Measurements from ENCODE around the gene KCTD15.

KCTD15 gene

DNA sequence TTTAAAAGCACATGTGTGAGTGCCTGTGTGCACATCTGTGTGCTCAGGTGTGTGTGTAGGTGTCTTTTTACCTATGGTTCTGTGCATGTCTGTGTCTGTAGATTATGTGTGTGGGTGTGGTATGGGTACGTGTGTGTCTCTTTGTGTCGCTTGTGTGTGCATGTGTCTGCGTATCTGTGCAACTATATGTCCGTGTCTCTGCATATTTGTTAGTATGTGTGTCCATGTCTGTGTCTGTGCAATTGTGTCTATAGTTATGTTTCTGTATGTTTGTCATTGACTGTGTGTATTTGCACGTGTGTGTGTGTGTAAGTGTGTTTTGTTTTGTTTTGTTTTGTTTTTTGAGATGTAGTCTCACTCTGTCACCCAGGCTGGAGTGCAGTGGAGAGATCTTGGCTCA lies 7.3 kb upstream of the KCTD15 start:
- no peak for DNase-seq
- intact Hi-C loops (cut with DNase I): no loop called here

DNA sequence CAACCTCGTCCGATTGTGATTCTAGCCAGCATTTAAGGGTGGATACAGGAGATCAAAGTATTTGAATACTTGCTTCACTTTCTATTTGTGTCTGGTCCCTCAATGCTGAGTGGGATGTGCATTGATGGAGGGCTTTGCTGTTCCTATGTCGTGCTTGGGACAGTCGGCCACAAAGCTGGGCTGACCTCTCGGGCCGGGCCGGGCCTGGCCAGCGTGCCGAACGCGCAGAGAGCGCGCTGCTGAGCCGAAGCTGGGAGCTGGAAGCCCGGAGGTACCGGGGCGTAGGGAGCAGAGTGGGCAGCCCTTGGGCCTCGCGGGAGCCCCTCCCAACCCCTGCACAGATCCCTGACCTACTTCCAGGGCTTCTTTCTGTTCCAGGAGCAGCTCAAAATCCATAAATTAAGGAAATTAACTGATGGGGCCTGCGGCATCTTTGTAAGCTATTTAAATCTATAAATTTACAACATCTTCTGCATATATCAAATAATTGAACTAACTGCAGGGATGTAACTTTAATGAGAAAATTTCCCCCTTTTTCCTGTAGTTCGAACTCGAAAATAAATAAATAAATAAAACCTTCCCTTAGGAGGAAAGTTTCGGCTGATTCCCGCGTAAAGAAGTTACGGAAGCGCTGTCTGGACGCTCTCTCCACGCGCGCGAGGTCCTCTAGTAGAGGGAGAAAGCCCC lies 1.8 kb upstream of the KCTD15 start:
- peak in 1 of 10 donors; percentile 70 for DNase-seq
- intact Hi-C loops (cut with DNase I): no loop called here

DNA sequence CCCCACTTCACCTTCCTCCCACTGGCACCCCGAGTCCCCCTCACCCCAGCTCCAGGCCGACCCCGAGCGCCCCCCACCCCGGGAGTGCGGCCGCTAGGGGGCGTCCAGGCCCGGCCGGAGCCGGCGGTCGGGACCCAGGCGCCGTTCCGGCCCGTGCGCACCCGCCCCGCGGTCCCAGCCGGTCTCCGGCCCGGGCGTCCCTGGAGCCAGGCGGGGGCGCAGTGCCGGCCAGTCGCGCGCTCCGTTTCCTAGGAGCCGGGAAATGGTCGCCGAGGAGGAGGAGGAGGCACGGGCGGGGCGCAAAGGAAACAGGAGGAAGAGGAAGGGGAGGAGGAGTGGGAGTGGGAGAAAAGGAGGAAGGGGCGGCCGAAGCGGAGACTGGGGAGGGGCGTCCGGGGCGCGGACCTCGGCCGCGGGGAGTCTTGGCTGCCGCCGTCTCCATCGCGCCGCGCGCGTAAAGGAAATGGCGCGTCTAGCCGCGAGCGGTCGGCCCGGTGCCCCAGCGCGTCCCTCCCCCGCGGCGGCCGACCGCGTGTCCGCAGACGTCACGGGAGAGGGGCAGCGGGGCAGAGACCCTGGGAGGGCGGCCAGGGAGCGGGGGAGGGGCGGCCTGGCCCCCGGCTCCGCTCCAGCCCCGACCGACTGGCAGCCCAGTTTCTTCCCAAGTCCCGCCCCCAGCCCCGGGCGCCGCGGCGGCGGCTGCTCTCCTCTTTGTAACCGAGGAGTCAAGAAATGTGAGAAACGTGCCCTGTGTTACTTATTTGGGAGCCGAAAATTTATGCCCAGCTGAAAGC lies 1.1 kb upstream of the KCTD15 start:
- peak; percentile 27 to 94 (median 66) for DNase-seq
- intact Hi-C loops (cut with DNase I): no loop called here

DNA sequence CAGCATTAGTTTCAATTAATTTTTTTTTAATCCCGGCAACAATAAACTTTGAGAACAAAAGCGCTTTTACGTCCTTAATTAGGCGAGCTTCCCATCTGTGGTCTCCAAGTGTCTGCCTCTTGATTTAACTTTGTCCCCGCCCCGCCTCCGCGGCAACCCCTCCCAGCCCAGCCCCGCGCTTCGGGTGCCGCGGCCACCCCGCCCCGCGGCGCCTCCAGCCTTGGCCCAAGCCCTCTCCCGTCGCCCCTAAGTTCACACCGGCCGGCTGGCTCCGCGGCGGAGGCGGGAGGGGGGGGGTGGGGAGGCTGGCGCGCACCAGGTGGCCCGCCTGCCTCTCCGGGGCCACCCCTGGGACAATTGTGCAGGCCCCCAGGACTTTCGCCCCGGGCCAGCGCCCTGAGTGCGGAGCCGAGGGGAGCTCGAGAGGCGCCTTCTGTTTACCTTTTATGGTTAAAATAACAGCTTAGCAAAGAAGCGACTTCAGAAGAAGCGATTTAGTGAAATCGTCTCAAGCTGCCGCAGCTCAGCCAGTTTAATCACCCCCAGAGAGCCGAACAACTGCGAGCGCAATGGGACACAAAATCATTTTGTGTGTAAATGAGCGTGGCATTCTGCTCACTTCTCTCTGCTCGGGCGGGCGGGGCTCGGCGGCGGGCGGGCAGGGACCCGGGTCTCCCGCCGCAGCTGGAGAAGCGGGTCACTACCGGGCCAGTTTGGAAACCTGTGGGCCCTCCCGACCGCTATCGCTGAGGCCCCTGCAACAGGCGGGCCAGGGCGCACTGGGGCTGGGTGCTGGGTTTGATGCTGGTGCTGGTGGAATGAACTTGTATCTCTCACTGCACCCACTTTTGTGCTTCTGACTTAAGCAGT lies 1.4 kb downstream of the KCTD15 start:
- DNase-seq: peak in 3 of 10 donors; percentile 67 to 79 (median 79)
- intact Hi-C loops (cut with DNase I): no loop called here

DNA sequence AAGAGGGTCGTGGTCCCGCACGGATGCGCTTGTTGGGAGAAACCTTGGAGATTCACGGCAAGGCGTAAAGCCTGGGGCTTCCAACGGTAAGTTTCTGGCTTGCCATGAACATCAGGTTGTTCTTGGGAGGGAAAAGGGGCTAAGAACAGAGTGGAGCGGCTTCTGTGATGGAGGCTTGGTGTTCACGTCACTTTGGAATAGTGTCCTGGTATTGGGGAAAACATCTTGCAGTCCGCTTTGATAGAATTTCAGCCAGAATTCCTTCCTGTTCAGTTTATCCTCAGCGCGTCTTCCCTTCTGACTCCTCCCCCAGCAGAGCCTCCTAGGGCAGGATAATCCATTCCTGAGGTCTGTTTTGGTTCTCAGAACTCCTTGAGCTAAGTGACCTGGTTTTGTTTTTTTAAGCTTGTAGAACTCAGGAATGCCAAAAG lies 2.0 kb downstream of the KCTD15 start:
- intact Hi-C loops (cut with DNase I): no loop called here
- no peak for DNase-seq

DNA sequence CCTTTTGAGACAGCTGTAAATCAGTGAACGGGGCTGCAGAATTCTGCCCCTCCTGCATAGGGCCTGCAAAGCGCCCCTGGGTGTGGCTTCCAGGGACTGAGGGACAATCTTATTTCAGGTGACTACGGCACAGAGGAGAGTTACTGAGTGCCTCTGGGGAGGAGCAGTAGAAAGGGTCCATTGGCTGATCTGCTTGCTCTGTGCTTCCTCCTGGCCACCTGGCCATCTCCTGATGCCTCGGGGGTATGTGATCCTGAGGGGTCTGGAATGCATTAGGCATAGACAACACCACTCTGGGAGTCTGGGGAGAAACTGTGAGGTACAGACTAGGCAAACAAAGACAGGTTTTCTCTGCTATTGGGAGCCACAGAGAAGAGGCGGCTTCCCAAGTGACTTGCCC lies 2.8 kb downstream of the KCTD15 start:
- intact Hi-C loops (cut with DNase I): no loop called here

DNA sequence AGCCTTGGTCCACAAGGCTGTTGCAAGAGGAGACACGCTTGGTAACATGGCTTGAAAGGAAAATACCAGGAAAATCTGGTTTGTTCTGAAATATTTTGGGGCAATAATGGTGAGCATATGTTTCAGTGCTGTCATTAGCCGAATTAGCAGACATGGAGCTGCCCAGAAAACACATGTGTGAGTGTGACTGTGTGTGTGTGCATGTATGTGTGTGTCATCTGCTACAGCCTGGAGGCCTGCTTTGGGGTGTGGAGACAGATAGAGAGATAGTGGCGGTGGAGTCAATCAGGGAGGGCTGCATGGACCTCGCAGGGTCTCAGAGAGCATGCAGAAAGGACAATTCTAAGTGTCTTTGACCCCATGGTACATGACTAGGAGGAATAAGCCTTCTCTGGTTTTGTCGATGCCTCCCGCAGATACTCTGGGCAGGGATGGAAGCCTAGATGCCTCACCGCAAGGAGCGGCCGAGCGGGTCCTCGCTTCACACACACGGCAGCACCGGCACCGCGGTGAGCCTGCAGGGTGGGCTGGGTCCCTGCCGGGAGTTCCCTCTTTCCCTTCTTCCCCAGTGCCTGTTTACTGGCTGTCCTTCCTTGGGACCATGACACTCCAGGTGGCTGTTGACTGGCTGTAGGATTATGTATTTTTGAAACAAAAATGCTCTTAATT lies 3.5 kb downstream of the KCTD15 start:
- intact Hi-C loops (cut with DNase I): no loop called here

More for the DNA sequence above, 2.8 kb downstream of the KCTD15 start:
- DNase-seq: peak in 2 of 10 donors; percentile 11 to 25

DNA sequence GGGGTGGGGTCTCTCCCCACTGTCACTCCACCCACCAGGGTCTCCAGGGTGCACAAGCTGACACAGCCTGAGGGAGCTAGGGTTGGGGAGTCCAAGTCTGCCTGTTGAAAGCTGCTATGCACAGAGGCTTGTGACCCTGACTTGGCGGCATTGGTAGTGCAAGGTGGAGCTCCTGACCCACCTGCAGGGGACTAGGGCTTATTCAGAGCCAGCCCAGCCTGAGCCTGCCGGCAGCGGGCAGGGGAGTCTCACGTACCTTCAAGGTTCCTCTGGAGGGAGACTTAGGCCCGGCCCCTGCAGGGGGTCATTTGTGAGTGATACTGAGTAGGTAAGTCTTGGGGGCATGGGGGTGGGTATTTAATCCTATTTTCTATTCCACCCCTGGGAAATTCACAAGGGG lies 4.7 kb downstream of the KCTD15 start:
- peak in 3 of 10 donors; percentile 50 to 76 (median 52) for DNase-seq
- intact Hi-C loops (cut with DNase I): no loop called here

More for the DNA sequence above, 3.5 kb downstream of the KCTD15 start:
- peak in 3 of 10 donors; percentile 62 to 78 (median 64) for DNase-seq

DNA sequence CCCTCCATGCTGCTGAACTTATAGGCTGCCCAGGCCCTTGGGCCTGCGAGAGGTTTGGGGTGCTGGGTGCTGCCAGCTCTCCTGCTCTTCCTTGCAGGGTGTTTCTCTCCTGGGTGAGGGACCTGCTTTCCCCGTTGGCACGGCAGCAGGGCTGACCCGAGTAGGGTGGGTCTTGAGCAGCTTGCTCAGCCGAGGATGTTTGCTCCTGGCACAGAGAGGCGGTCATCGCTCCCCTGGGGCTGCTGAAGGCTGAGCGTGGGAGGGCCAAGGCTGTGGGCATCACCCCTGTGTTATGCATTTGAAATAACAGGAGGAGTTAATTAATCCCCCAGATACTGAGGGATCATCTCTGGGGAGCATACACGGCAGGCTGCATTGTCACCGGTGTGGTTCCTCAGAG lies 5.3 kb downstream of the KCTD15 start:
- intact Hi-C loops (cut with DNase I): no loop called here
- DNase-seq: peak in 3 of 10 donors; percentile 30 to 76 (median 68)

DNA sequence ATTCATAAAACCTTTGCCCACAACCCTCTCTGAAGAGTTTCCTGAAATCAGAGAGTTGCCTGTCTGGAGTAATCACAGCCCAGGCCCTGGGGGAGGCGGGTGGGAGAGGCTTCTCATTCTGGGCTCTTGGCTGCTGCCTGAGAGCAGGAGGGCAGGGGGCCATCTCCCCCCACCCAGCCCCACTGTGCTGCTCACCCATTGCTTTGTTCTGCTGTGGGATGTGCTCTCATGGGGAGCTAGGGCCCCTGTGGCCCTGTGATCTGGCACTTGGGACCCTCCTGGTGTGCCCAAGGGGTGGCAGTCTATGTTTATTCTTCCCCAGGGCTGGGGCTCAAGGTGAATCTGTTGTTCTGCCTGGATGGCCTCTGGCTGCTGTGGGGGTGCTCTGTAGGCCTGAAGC lies 6.1 kb downstream of the KCTD15 start:
- intact Hi-C loops (cut with DNase I): no loop called here
- peak in 3 of 10 donors; percentile 50 to 63 (median 57) for DNase-seq

DNA sequence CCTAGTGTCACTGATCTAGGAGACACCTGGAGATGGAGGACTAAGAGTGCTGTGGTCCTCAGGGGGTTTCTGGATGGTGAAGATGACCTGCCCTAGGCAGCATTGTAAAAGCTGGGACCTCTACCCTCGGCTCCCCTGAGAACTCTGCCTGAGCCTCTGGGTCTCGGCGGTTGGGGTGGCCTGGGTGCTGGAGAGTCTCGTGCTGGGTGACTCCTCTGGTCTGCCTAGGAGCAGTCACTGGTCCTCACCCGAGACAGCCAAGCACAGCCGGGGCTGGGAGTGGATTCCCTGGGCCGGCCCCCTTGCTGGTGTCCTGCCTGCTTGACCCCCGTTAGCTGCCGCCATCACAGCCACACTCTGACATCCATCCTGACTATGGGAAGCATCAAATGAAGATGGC lies 6.7 kb downstream of the KCTD15 start:
- intact Hi-C loops (cut with DNase I): no loop called here
- peak in 2 of 10 donors; percentile 64 to 67 for DNase-seq

DNA sequence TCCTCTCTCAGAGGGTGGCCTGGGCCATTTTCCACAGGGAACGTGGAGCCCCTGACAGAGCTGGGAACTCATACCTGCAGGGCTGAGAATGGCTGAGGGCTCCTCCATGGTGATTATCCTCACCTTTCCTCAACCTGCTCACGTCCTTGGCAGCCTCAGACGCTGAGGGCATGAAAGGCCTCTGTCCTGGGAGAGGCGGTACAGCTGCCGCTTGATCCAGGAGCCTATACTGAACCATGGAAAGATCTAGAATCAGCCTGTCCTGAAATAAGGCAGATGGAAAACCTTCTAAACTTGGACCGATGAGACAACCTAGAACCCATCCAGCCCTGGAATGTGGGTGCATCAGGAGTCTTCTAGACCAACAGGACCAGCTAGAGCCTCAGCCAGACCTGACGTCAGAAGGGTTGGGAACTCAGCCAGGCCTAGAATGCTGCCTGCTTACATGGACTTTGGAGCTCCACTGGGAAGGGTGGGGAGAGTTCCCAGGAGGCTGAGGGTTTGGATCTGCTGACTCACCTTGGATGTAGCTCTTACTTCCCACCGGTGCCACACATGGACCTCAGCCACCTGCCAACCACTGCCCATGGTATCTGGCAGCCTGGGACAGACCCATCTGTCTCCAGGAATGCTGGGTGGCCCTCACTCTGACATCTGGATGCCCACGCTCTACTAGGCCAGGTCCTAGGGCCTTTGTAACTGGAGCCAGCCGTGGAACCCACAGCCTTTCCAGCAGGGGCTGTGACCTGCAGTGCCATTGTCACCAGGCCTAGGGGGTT lies 7.5 kb downstream of the KCTD15 start:
- DNase-seq: peak in 4 of 10 donors; percentile 27 to 87 (median 74)
- intact Hi-C loops (cut with DNase I): no loop called here

DNA sequence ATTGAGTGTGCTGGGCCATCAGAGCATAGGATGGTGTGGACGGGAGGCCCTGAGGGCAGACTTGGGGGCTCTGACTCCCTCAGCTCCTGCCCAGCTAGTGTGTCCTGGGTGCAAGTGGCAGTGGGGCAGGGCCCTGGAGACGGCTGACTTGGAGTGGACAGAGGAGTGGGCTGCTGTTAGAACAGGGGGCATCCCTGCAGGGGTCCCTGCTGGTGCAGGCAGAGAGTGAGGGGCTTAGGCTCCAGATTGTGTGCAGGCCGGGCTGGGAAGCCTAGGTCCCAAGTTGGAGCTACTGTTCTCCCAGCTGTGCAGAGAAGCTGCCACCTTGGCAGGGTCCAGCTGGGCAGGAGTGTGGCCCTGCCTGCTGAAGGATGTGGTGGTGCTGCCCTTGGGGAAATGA lies 8.6 kb downstream of the KCTD15 start:
- intact Hi-C loops (cut with DNase I): no loop called here
- peak in 3 of 10 donors; percentile 27 to 73 (median 36) for DNase-seq

DNA sequence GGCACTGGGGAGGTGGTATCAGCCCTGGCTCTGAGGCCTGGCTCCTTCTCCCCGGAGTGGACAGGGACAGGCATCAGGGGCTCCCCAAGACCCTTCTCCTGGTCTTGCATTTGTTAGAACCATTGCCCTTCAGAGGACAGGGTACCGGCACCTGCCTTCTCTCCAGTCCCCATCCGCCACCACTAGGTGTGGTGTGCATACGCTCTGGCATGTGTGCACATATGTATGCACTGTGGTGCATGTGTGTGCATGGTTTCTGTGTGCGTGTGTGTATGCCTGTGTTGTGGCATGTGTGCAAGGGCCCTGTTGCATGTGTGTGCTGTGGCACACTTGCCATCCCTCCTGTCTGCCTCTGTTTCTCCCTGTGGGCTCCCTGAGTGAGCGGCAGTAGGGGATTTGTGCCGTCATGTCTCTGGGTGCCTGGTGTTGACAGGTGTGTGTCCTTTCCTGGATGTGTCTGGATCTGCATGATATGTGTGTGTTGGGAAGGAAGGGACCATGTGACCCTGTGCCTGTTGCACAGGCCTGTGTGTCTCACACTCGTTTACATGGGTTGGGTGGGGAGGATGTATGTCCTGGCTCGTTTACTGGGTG lies 9.3 kb downstream of the KCTD15 start:
- intact Hi-C loops (cut with DNase I): no loop called here
- peak in 1 of 10 donors; percentile 76 for DNase-seq

DNA sequence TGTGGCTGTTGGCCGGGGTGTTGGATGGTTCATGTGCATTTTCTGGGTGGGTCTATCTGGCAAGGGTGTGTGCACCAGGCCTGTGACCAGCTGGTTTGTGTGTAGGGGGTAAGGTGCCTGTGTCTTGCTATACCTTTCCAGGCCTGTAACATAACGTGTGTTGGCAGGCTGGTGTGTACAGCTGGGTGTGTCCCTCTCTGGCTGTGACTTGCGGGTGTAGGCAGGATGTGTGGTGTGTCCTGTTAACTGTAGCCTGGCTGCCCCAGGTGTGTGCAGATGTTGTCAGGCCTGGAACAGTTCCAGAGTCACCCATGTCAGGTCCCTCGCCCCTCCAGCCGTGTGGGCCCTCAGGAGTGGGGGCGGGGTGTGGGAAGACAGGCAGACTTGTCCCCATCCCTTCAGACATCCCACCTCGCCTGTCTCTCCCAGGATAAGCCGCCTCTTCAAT lies 9.8 kb downstream of the KCTD15 start:
- peak in 2 of 10 donors; percentile 39 to 45 for DNase-seq
- intact Hi-C loops (cut with DNase I): no loop called here

DNA sequence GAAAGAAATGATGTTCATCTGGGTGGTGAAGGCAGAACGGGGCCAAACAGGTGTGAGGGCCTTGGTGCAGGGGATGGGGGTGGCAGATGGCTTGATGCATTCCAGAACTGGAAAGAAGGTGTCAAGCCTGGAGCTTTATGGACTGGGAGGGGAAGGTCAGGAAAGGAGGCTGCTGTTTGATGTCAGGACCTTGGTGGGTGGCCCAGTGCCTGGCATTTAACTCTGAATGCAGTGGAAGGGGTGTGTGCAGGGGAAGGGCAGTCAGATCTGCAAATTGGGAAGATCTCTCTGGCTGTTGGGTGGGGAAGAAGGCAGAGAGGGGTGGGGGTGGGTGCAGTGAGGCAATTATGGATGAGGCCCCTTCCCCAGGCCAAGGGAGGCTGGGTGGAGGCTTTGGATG lies 11.7 kb downstream of the KCTD15 start:
- peak in 1 of 10 donors; percentile 23 for DNase-seq
- intact Hi-C loops (cut with DNase I): no loop called here

DNA sequence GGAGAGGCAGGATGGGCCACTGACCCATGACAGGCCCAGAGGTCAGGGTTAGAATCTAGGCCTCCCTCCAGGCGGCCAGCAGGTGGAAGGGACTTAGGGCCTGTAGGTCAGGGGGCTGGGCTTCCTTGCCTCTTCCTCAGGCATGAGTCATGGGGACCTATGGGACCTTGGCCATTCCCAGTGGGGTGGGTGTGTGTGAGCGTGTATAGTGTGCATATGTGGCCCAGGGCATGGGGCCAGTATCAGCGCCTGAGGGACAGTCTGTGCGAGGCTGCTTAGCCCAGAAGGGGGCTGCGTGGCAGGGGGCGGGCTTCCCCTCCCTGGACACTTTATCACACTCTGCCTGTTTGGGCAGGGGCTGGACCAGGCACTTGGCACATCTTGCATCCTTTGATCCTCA lies 13.3 kb downstream of the KCTD15 start:
- intact Hi-C loops (cut with DNase I): no loop called here

DNA sequence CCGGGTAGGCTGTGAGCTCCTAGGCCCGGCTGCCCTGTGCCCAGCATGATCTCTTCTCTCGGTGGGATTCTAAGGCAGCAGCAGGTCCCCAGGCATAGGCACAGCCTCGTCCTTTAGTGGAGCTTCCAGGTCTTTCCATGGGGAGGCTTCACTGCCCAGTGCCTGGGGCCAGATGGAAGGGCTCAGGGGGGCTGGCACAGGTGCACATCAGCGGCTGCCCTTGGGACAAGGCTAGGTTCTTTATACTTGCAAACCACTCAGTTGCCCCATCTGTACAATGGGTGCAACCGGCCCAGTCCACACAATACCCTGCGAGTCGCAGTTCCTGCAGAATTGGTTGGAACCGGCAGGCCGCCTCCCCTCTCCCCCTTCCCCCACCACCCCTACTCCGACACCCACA lies 14.2 kb downstream of the KCTD15 start:
- intact Hi-C loops (cut with DNase I): no loop called here
- DNase-seq: peak in 2 of 10 donors; percentile 4 to 29

More for the DNA sequence above, 13.3 kb downstream of the KCTD15 start:
- peak in 2 of 10 donors; percentile 53 to 76 for DNase-seq

DNA sequence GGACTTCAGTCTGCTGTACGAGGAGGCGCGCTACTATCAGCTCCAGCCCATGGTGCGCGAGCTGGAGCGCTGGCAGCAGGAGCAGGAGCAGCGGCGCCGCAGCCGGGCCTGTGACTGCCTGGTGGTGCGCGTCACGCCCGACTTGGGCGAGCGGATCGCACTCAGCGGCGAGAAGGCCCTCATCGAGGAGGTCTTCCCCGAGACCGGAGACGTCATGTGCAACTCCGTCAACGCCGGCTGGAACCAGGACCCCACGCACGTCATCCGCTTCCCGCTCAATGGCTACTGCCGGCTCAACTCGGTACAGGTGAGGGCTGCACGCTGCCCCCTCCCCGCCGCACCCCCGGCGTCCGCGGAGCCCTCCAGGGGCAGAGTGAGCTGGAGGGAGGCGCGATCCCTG lies 14.6 kb downstream of the KCTD15 start:
- peak in 3 of 10 donors; percentile 58 to 80 (median 70) for DNase-seq
- intact Hi-C loops (cut with DNase I): no loop called here

All from posterior cingulate gyrus (tissue), 11 donors.